ENCODE results near the gene NLRC5.

- TF ChIP-seq POLR2A (IDR thresholded peaks at IDR 0.05) = no peak
- TF ChIP-seq CTCF (IDR thresholded peaks at IDR 0.05) = no peak
- no peak for TF ChIP-seq POLR2AphosphoS5 (IDR thresholded peaks at IDR 0.05; ENCODE audit: insufficient read depth in 1 of 2, low read depth in 1 of 2)
Measured at GRCh38 chr16:57004387-57005250, 15.3 kb downstream of the NLRC5 start.

Data from vagina (tissue), 2 donors.